Activated CD8-positive, alpha-beta memory T cell treated with anti-CD3 and anti-CD28 coated beads, Interleukin-2, amount 50 U/mL, for 24 hours (primary cell): Measurements from ENCODE around the gene GARIN5B.

ENCODE experiments used
- DNase-seq: peaks from one replicate; pipeline ENCODE4 v3.0.0-alpha.2; 2020; ENCODE audit errors: extremely low read depth

Gene GARIN5B

GRCh38 chr19:55389386-55390317 lies 26.6 kb upstream of the GARIN5B start:
- no peak for DNase-seq

DNA sequence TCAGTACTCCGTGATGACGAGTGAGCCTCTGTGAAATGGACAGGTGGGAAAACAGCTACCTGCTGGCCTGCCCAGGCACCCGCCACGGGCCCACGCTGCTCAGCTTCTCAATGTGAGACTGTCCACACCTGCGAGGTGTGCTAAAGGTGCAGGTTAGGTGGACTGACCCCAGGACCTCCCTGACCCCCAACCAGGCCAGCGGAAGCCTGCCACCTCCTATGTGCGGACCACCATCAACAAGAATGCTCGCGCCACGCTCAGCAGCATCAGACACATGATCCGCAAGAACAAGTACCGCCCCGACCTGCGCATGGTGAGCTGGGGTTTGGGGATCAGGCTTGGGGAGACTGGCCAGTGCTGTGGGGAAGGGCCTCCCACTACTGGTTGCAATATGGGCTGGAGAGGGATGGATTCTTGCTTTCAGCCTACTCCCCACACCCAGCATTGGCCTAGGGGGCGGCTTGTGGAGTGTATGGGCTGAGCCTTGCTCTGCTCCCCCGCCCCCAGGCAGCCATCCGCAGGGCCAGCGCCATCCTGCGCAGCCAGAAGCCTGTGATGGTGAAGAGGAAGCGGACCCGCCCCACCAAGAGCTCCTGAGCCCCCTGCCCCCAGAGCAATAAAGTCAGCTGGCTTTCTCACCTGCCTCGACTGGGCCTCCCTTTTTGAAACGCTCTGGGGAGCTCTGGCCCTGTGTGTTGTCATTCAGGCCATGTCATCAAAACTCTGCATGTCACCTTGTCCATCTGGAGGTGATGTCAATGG lies 24.9 kb upstream of the GARIN5B start:
- DNase-seq = no peak

- DNase-seq = no peak
Measured at GRCh38 chr19:55386493-55386971, 23.5 kb upstream of the GARIN5B start.

DNA sequence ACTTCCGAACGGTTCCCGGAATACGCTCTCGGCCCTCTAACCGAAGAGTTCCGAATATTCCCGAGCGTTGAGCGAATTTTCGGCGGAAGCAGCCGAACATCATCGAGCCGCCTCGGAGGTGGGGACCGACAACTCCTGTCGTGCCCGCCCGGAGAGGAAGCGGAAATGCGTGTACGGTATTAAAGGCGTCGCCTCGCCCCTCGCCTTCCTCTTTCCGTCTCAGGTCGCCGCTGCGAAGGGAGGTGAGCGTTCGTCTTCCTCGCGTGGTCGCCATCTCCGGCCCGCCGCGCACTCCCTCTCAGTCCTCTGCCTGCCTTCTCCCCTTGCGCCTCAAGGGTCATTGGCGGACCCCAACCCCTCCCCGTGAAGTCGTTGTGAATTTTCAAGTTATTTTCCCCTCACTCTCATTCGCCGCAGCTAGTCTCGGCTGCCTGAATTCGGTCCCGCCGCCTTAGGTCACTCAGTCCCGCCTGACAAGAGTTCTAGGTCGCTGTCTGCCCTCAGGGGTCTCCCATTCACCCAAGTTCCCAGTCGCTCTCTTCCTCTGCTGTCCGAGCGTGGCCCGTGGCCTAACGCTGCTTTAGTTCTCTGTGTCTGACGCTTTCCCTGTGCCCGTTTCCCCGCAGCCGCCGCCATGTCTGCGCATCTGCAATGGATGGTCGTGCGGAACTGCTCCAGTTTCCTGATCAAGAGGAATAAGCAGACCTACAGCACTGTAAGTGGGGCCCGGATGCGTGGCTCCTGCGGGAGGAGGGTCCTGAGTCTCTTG lies 22.8 kb upstream of the GARIN5B start, which contains the start of gene RPL28:
RPL28 (plus strand) TSS at position 209 of the 769 bp plus-strand sequence; CDS start at position 635, 426 bp downstream.
- DNase-seq = peak; percentile 96

GRCh38 chr19:55384920-55385723 lies 22.1 kb upstream of the GARIN5B start:
- DNase-seq = peak; percentile 89

- no peak for DNase-seq
Measured at GRCh38 chr19:55384131-55384919, 21.3 kb upstream of the GARIN5B start, which contains the start of gene TMEM238. Gene TMEM238 (minus strand): TSS chr19:55384292. CDS start chr19:55384259, 33 bp downstream.

- DNase-seq = no peak
Measured at GRCh38 chr19:55383279-55384130, 20.4 kb upstream of the GARIN5B start.

- DNase-seq = no peak
Measured at GRCh38 chr19:55382522-55383054, 19.5 kb upstream of the GARIN5B start.

DNA sequence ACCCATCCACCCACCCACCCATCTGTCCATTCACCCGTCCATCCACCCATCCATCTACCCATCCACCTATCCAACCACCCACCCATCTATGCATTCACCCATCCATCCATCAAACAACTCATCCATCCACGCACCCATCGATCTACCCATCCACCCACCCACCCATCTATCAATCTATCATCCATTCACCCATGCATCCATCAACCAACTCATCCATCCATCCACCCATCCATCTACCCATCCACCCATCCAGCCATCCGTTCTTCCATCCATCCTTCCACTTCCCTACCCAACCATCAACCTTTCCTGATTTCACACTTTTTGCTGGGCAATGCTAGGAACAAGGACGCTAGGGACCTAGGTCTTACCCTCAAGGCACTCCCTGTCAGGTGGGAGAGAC lies 19.0 kb upstream of the GARIN5B start:
- no peak for DNase-seq

DNA sequence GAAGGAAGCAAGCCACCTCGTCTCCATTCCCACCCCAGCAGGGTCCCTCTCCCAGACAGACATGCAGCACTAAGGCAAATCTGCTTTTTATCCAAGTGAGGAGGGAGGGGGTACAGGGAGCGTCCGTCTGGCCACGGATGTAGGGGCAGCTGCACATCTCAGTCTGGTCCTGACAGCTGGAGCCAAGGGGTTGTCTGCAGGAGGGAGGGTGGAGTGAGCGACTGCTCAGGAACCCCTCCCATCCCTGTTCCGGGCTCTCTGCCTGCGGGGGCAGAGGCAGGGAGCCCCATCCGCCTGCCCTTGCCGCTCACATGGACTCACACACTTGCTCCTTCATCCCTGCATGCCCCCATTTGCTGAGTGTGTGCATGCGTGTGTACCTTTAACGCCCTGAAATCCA lies 16.1 kb upstream of the GARIN5B start:
- DNase-seq = no peak

DNA sequence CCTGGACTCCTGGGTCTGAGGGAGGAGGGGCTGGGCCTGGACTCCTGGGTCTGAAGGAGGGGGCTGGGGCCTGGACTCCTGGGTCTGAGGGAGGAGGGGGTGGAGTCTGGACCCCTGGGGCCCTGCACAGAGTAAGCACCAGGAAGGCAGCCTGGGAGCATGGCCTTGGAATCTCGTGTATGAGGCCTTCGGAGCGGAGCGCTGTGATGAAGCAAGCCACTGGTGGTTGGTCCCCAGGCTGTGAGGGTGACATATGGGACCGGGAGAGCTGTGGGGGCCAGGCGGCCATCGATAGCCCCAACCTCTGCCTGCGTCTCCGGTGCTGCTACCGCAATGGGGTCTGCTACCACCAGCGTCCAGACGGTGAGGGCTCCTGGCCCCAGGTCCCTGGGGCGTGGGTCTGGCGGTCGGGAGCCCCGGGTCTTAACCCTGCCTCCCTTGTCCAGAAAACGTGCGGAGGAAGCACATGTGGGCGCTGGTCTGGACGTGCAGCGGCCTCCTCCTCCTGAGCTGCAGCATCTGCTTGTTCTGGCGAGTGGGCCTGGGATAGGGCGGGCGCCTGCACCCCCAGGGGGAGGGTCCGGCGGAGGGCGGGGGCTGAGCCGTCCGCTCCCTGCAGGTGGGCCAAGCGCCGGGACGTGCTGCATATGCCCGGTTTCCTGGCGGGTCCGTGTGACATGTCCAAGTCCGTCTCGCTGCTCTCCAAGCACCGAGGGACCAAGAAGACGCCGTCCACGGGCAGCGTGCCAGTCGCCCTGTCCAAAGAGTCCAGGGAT lies 14.5 kb upstream of the GARIN5B start:
- no peak for DNase-seq

DNA sequence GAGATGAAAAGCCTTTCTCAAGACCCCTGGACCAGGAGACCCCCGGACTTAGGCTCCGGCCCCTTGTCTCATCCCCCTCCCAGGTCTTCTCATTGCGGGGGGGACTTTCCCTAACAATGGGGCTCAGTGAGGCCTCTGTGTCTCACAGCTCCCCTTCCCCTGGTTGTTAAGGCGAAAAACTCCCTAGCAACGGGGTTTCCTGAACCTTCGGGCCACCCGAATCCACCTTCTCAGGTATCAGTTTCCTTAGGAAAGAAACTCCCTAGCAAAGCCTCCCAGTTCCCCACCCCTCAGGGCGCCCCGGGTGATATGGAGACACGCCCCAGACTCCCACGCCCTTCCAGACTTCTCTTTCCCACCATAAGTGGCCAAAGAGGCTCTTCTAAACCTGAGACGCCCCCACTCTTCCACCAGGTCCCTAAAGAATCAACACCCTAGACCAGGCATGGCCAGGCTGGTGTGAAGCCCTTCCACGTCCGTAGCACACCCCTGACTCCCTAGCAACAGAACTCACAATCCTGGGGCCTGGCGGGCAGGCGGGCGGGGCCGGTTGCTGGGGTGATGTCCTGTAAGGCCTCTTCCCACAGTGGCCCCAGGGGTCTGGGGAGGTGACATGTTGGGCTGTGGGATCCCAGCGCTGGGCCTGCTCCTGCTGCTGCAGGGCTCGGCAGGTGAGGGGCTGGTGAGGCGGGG lies 13.3 kb upstream of the GARIN5B start, which contains the start of gene TMEM190:
TMEM190 (plus strand) TSS at position 586 of the 693 bp plus-strand sequence; CDS start at position 614, 28 bp downstream.
- no peak for DNase-seq

GRCh38 chr19:55373993-55374757 lies 11.1 kb upstream of the GARIN5B start:
- DNase-seq = no peak

GRCh38 chr19:55373306-55373992 lies 10.4 kb upstream of the GARIN5B start:
- DNase-seq = no peak

DNA sequence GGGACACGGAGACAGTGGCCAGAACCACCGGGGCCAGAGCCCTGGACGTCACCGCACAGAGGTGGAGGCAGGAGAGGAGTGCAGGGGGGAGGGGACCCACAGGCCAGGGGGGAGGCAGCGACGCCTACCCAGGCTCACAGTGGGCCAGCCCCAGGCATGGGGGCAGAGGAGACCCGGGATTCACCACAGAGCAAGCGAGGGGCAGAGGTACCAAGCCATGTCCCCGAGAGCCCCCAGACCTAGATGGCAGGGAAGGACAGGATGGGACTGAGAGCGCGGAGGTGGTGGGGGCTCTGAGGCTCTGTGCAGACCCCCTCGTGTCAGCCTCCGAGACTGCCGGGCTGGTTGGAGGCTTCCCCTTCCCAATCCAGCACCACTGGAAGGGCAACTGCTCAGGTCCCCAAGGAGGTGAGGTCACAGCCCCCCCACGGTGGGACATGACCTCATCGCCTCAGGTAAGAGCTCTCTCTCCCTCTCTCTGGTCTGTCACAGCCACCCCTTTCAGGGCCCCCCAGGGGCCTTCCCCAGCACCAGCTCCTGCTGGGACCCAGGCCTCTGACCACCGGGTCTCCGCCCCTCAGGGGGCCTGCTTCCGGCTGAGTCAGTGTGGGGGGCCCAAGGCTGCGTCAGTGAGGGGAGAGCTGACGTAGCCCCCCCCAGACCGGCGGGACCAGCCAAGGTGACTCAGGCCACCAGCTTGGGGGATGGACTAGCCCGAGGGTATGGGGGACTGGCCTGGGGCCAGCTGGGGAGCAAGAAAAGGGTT lies 9.4 kb upstream of the GARIN5B start:
- no peak for DNase-seq
